IPS-18a (cell line): ENCODE results near the gene BNIP5.

ENCODE experiments used
- H3K27ac ChIP-seq: one replicate; pipeline ENCODE4 v1.5.1; 2013; ENCODE audit warnings: low read length
- H3K27me3 ChIP-seq: one replicate; pipeline ENCODE4 v1.6.1; 2013; ENCODE audit warnings: mild to moderate bottlenecking, low read length; ENCODE audit not compliant: control insufficient read depth, insufficient read depth
- H3K36me3 ChIP-seq: one replicate; pipeline ENCODE4 v1.6.1; 2013; ENCODE audit warnings: low read depth, low read length; ENCODE audit not compliant: control insufficient read depth
- H3K4me1 ChIP-seq: one replicate; pipeline ENCODE4 v1.6.1; 2013; ENCODE audit warnings: low read depth, low read length; ENCODE audit not compliant: control insufficient read depth
- H3K4me3 ChIP-seq: one replicate; pipeline ENCODE4 v1.5.1; 2013; ENCODE audit warnings: low read length
- H3K9ac ChIP-seq: one replicate; pipeline ENCODE4 v1.6.1; 2013; ENCODE audit warnings: mild to moderate bottlenecking, low read length, moderate library complexity
- H3K9me3 ChIP-seq: one replicate; pipeline ENCODE4 v1.6.1; 2013; ENCODE audit warnings: low read depth, low read length; ENCODE audit not compliant: control insufficient read depth

Gene BNIP5

DNA sequence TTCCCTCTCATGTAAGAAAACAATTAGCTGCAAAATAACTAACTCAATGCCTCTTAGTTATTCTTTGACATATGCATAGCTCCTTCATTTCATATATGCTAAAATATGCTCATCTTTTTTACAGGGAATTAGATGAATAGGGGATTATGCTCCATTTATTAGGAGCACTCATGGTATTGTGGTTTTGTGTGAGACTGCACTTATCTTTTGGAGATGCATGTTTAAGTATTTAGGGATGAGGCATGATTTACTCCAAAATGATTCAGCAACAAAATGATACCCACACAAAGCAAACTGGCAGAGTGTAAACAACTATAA lies 8.8 kb downstream of the BNIP5 start:
- H3K9ac ChIP-seq, result no peak overlapping the region
- no peak overlapping the region for H3K4me3 ChIP-seq
- no peaks in the 10 kb centered on the region for H3K36me3 ChIP-seq
- no peak overlapping the region for H3K27ac ChIP-seq
- no peaks in the 10 kb centered on the region for H3K9me3 ChIP-seq
- no peaks in the 10 kb centered on the region for H3K27me3 ChIP-seq
- H3K4me1 ChIP-seq, result peaks cover 15% of the 10 kb centered on the region

DNA sequence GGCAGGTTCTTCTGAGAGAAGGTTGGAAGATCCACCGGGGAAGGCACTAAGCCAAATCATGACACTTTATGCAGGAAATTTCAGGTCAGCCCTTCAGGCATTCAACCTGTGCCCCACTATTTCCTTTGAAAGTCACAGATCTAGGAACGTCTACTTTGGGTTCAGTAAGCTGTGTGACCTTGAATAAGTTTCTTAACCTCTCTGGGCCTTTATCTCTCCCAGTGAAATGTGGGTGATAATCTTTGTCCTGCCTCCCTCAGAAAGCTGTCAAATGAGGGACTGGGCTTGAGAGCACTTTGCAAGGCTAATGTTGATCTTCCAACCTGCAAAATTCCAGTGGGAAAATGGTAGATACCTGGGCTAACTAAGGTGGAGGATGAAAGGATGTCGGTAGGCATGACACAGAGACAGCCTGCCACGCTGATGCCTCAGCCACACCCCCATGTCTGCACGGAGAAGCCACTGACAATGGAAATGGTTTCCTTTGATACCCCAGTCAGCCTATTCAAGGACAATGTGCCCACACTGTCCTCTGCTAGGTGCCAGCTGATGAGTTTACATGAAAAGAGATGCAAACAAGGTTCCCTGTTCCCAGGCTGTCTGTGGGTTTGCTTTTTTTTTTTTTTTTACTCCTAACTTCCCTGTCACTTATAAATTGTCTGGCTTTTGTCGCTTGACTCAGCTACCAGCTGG lies 9.3 kb downstream of the BNIP5 start:
- no peaks in the 10 kb centered on the region for H3K9me3 ChIP-seq
- no peak overlapping the region for H3K4me3 ChIP-seq
- H3K36me3 ChIP-seq, result no peaks in the 10 kb centered on the region
- H3K9ac ChIP-seq, result no peak overlapping the region
- H3K27me3 ChIP-seq, result no peaks in the 10 kb centered on the region
- no peak overlapping the region for H3K27ac ChIP-seq
- H3K4me1 ChIP-seq, result peaks cover 15% of the 10 kb centered on the region

DNA sequence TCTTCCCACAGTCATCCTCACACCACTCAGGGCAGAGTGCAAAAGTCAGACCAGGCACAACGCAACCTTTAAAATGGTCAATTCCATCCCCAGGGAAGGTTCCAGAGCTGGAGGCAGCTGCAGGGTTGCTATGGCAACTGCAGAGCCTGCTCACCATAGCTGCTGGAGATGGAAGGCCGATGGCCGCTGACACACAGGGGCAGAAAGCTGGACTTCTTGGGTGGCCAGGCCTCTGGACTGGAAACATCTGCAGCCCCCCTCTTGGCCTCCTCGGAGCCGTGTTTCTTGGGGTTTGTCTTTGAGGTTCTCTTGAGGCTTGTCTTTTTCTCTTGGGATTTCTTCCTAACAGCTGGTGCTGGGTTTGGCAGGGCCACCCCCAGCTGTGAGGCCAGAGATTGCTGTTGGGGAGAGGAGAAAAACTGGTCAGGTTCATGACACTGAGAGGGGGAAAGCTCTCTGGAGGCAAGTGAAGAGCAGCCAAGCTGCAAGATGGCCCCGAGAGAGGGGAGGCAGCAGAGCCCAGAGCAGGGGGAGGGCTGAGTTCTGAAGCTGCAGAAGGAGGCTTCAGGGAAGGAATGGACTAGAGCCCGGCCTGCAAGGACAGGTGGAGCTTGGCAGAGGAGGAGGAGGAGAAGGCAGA lies 10.2 kb downstream of the BNIP5 start:
- no peak overlapping the region for H3K4me3 ChIP-seq
- H3K36me3 ChIP-seq, result no peaks in the 10 kb centered on the region
- H3K4me1 ChIP-seq, result peaks cover 15% of the 10 kb centered on the region
- no peaks in the 10 kb centered on the region for H3K9me3 ChIP-seq
- no peaks in the 10 kb centered on the region for H3K27me3 ChIP-seq
- H3K9ac ChIP-seq, result no peak overlapping the region
- no peak overlapping the region for H3K27ac ChIP-seq

DNA sequence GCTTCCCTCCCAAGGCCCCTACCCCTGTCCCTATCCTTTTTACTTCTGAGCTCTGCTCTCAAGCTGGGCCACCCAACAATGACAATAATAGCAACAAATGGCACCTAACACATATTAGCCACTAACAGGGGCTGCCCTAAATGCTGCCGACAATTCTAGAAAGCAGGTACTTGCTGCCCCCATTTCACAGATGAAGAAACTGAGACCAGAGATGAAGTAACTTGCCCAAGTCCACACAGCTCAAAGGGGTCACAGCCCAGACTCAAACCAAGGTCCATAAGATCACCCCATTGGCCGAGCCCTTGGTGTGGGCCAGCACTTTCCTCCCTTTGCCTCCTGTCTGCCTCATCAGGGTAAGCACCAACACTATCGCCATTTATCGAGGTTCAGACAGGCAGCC lies 12.0 kb downstream of the BNIP5 start:
- H3K4me1 ChIP-seq, result peaks cover 15% of the 10 kb centered on the region
- H3K4me3 ChIP-seq, result no peak overlapping the region
- H3K27ac ChIP-seq, result no peak overlapping the region
- H3K9me3 ChIP-seq, result no peaks in the 10 kb centered on the region
- no peaks in the 10 kb centered on the region for H3K36me3 ChIP-seq
- no peaks in the 10 kb centered on the region for H3K27me3 ChIP-seq
- no peak overlapping the region for H3K9ac ChIP-seq

DNA sequence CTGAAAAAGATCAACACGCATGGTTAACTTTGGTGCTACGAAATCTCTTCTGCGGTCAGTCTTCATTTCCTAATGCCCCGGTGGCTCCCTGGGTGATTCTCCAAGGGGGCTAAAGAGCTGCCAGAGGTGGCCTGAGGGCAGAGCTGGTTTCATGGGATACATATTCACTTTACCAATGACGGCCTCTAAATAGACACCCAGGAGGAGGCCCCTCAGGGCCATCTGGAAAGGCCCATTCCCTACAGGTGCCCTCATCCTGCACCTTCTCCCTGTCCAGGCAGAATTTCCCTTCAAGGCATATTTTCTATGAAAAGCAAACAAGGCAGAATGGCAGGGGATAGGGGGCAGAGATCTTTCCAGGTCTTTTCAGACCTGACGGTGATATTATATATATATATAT lies 12.5 kb downstream of the BNIP5 start:
- Histone ChIP-seq H3K4me1 (peaks cover 15% of the 10 kb centered on the region), H3K36me3 (no peaks in the 10 kb centered on the region), H3K9ac (no peak overlapping the region), H3K9me3 (no peaks in the 10 kb centered on the region), H3K27me3 (no peaks in the 10 kb centered on the region), H3K27ac (no peak overlapping the region), H3K4me3 (no peak overlapping the region)

DNA sequence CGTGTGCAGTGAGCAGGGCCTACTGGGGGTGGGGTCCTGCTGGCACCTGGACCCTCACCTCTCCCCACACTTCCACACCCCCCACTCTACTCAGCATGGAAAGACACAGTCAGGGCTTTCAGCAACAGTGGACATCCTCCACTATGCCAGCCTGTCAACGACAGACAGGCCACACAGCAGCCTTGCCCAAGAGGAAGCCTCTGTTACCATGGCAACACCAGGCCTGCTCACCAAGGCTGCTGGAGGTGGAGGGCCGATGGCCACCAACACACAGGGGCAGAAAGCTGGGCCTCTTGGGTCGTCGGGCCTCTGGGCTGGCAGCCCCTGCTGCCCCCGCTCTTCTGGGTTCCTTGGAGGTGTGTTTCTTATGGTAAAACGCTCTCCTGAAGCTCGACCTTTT lies 13.6 kb downstream of the BNIP5 start:
- H3K4me1 ChIP-seq, result peaks cover 15% of the 10 kb centered on the region
- H3K27me3 ChIP-seq, result no peaks in the 10 kb centered on the region
- no peak overlapping the region for H3K4me3 ChIP-seq
- H3K36me3 ChIP-seq, result no peaks in the 10 kb centered on the region
- no peak overlapping the region for H3K9ac ChIP-seq
- no peak overlapping the region for H3K27ac ChIP-seq
- no peaks in the 10 kb centered on the region for H3K9me3 ChIP-seq

DNA sequence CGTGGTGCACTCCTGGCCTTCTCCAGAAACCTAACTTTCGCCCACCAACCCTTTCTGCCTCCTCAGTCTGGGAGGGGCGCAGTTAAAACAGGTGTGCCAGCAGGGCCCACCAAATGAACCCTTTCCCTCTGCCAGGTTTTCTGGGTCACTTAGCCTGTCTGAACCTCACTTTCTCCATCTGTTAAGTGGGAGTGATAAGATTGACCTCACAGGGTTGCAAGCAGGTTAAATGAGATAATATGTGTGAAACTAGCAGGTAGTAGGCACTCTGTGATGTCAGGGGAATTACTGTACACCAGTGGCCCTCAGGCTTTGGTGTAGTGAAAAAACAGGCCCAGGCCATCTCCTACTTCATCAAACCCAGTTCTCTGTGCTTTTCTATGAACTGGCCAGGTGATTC lies 14.1 kb downstream of the BNIP5 start:
- Histone ChIP-seq H3K27me3 (no peaks in the 10 kb centered on the region), H3K27ac (no peak overlapping the region), H3K36me3 (no peaks in the 10 kb centered on the region), H3K9ac (no peak overlapping the region), H3K9me3 (no peaks in the 10 kb centered on the region), H3K4me1 (peaks cover 12% of the 10 kb centered on the region), H3K4me3 (no peak overlapping the region)

DNA sequence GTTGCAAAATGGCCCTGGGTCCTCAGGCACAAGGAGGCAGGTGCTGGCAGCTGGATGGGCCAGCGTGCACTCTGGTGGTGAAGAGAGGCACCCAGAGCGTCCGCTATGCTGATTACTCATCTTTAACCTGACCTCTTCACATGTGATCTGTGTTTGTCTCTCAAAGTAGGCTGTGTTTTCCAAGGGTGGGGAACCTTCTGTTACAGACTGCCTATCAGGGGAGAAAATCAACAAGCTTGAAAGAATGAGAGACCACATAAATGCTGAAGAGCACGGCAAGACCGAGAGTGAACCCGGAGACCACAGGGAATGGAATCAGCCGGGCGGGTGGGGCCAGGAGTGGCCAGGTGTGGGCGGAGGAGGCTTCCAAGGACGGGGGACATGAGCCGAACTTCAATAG lies 16.2 kb downstream of the BNIP5 start:
- H3K9me3 ChIP-seq, result no peaks in the 10 kb centered on the region
- H3K4me3 ChIP-seq, result no peak overlapping the region
- no peak overlapping the region for H3K9ac ChIP-seq
- H3K27ac ChIP-seq, result no peak overlapping the region
- H3K27me3 ChIP-seq, result no peaks in the 10 kb centered on the region
- H3K36me3 ChIP-seq, result no peaks in the 10 kb centered on the region
- peaks cover 4% of the 10 kb centered on the region for H3K4me1 ChIP-seq

DNA sequence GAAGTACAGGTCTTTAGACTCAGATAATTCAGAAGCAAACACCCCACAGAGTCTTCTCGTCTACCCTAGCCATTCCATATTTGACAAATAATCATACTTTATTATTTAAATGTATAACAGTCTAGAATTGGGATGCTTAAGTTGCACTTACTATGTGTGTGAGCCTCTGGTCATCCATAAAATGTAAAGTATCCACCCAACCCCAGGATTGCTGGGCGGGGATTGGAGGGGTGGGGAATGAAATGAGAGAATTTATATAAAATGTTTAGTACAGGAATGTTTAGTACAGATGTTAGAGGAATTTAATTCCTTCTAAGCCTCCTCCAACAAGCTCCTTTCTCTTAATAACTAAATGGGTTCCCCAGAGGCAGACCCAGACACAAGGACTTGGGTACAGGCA lies 16.9 kb downstream of the BNIP5 start:
- no peak overlapping the region for H3K4me3 ChIP-seq
- H3K4me1 ChIP-seq, result peaks cover 4% of the 10 kb centered on the region
- no peaks in the 10 kb centered on the region for H3K27me3 ChIP-seq

DNA sequence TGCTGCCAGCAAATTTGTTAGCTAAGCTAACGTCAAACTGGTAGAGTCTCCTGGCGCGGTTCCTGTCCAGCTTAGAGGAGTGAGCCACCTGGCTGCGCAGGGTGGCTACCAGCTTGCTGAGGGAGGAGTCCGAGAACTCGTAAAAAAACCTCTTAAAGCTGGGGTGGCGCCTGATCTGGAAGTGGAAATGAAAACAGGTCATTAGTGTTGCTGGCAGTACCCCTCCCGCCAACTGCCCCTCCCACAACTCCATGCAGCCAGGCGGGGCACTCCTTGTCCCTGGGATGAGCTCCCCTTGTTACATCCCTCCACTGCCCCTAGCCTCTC lies 17.3 kb downstream of the BNIP5 start:
- Histone ChIP-seq H3K36me3 (no peaks in the 10 kb centered on the region), H3K27ac (no peak overlapping the region), H3K9ac (no peak overlapping the region), H3K9me3 (no peaks in the 10 kb centered on the region), H3K4me1 (peaks cover 4% of the 10 kb centered on the region), H3K4me3 (no peak overlapping the region), H3K27me3 (no peaks in the 10 kb centered on the region)

More for the DNA sequence above, 16.9 kb downstream of the BNIP5 start:
- Histone ChIP-seq H3K36me3 (no peaks in the 10 kb centered on the region), H3K27ac (no peak overlapping the region), H3K9me3 (no peaks in the 10 kb centered on the region), H3K9ac (no peak overlapping the region)

DNA sequence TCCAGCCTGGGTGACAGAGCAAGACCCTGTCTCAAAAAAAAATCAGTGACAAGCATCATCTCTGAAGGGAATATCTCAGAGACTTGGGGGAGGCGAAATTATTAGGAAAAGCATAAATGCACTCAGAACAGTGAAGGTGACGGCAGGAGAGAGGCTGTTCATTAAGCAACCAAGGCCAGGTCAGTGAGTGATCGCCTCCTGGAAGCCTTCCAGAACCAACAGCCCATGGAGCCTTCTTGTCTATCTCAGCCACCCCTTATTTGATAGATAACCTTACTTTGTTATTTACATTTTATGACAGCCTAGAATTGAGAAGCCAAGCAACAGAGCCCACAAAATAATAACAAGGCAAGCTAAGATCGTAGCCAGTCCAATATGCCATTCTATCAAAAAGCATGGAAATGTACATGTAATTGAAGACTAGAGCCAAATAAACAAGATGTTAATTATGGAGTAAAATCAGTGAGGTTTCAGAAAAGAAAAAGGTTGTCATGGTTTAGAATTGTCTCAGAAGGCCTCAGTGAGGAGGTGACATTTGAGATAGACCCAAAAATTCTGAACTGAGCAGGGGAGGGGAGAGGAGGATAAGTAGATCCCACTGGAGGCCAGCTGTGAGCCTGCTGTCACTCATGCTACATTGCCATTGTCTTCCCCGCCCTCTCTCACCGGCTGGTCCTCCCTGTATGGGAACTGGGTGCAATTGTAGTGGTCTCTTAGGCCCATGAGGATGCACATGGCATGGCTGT lies 17.8 kb downstream of the BNIP5 start:
- H3K4me1 ChIP-seq, result peaks cover 6% of the 10 kb centered on the region
- no peaks in the 10 kb centered on the region for H3K27me3 ChIP-seq
- H3K9ac ChIP-seq, result no peak overlapping the region
- no peak overlapping the region for H3K4me3 ChIP-seq
- H3K27ac ChIP-seq, result no peak overlapping the region
- no peaks in the 10 kb centered on the region for H3K9me3 ChIP-seq
- H3K36me3 ChIP-seq, result no peaks in the 10 kb centered on the region

DNA sequence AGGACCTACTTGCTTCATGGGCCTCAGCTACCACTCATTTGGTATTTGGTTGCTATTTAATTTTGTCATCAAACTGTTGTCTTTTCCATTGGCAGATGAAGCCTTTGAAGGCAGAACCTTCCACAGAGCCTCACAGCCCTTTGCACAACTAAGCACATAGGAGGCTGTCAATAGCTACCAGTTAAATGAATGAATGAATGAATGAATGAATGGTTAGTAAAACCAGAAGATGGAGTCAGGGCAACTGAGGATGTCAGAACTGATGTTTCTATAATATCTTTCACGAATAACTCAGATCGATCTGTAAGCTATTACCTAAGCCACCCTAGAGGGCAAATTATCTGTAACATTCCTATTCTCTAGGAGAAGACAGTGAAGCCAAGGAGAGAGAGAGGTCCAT lies 19.1 kb downstream of the BNIP5 start:
- H3K9ac ChIP-seq, result no peak overlapping the region
- H3K9me3 ChIP-seq, result no peaks in the 10 kb centered on the region
- H3K4me3 ChIP-seq, result no peak overlapping the region
- H3K36me3 ChIP-seq, result no peaks in the 10 kb centered on the region
- H3K4me1 ChIP-seq, result peaks cover 12% of the 10 kb centered on the region
- H3K27me3 ChIP-seq, result no peaks in the 10 kb centered on the region
- no peak overlapping the region for H3K27ac ChIP-seq
